GM10847 (cell line): ENCODE data around the gene PTGES3L.

Source experiments
- POLR2A ChIP-seq: IDR thresholded peaks from 2 replicates; pipeline ENCODE4 v1.6.1; 2011; ENCODE audit not compliant: insufficient read length; ENCODE audit errors: extremely low read depth

PTGES3L gene

GRCh38 chr17:42979511-42980273 lies at the start of gene PTGES3L:
TSS of gene PTGES3L (minus strand) at chr17:42980080. CDS start at chr17:42980053, 27 bp downstream.
- TF ChIP-seq POLR2A, result no peak

GRCh38 chr17:43028221-43028861 lies 48.5 kb upstream of the PTGES3L start:
- no peak for TF ChIP-seq POLR2A

- no peak for TF ChIP-seq POLR2A
These were observed 47.5 kb upstream of the PTGES3L start for GRCh38 chr17:43027091-43028032.

DNA sequence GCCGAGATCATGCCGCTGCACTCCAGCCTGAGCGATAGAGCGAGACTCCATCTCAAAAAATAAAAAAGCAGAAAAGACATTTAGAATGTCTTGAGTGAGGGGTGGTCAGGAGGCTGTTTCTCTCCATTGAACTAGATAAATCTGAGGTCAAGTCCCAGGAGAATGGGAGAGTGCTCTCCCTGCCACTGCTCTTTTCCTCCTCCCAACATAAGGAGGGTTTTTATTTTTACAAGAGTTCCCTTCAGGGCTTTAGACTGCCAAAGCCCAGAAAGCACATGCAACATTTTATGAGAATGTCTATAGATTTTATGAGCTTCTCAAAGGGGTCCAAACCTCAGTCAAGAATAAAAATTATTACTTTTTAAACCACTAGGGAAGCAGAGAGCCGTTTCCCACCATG lies 46.7 kb upstream of the PTGES3L start:
- no peak for TF ChIP-seq POLR2A

- no peak for TF ChIP-seq POLR2A
These were observed 46.1 kb upstream of the PTGES3L start for GRCh38 chr17:43025766-43026537.

DNA sequence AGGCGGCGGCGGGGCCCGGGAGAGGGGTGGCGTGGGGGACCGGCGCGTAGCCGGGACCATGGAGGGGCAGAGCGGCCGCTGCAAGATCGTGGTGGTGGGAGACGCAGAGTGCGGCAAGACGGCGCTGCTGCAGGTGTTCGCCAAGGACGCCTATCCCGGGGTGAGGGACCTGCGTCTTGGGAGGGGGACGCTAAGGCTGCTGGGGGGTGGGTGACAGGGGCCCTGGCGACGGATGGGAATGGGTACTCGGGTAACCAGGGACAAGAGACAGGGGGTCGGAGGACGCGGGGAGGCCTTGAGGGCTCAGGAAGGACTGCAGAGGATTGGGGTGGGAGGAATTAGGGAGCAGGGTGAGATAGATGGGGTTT lies 45.4 kb upstream of the PTGES3L start:
- TF ChIP-seq POLR2A, result no peak

GRCh38 chr17:43024407-43025289 lies 44.8 kb upstream of the PTGES3L start, which contains the start of gene RND2:
TSS of gene RND2 (plus strand) at chr17:43025231. CDS start at chr17:43025348, 117 bp downstream.
- TF ChIP-seq POLR2A, result no peak

- no peak for TF ChIP-seq POLR2A
These were observed 42.0 kb upstream of the PTGES3L start, which contains the start of gene VAT1 for GRCh38 chr17:43021741-43022512. TSS of gene VAT1 (minus strand) at chr17:43022385. CDS start at chr17:43022322, 63 bp downstream.

- no peak for TF ChIP-seq POLR2A
These were observed 41.2 kb upstream of the PTGES3L start for GRCh38 chr17:43020789-43021740.

DNA sequence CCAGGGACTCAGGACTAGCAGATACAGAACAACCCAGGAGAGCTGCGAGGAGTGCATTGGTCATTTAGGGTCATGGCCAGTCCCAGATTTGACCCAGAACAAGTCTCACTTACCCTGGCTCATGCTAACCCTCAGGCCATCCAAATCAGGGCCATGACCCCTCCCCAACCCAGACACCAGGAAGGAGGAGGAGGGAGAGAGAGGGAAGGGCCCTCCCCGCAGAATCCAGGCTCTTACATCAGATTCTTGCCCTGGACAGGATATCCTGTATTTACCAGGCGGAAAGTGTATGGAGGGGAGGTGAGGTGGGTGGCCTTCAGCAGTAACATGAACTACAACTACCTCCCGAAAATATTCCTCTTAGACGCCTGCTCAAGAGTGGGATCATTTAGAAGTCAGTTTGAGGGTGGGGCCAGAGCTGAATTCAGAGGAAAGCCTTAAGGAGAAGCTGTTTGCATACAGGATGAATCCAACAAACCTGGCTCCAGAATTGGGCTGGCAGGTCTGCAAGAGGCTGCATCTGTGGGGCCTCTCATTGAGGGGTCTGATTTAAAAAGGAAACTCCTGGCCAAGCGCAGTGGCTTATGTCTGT lies 40.2 kb upstream of the PTGES3L start:
- no peak for TF ChIP-seq POLR2A

DNA sequence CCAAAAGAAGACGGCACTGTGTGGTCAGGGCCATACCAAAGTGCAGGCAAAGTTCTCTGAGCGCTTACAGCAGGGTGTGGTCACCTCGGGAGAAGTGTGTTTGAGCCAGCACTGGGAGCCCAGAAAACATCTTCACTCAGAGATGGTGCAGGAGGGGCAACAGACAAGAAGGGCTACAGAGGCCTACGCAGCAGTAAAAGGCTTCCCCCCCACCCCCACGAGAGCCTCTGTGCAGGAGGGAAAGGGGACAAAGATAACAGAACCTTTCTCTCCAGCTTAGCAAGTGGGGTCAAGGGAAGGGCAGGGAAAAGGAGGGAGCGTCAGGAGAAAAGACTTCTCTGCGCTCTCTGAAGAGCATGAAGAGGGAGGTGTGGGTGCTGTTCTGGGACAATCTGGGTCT lies 39.5 kb upstream of the PTGES3L start:
- TF ChIP-seq POLR2A, result no peak
